Progenitor cell of endocrine pancreas (in vitro differentiated cells): ENCODE data around the gene TEAD1. TPM values are rescaled to one million over a fixed set of nuclear protein-coding genes. Genes with fewer than 3 reads are reported as not detected.

Experiments used
- DNase-seq: peaks from one replicate; pipeline ENCODE4 v3.0.0; 2021; ENCODE audit warnings: low spot score; ENCODE audit not compliant: unreplicated experiment
- H3K27ac Mint-ChIP-seq: 2 replicates; pipeline ENCODE4 v1.8.0; 2021; ENCODE audit warnings: mild to moderate bottlenecking, moderate library complexity, mixed read lengths
- H3K27me3 Mint-ChIP-seq: 2 replicates; pipeline ENCODE4 v1.8.0; 2021; ENCODE audit warnings: mixed read lengths
- H3K36me3 Mint-ChIP-seq: 2 replicates; pipeline ENCODE4 v1.8.0; 2022; ENCODE audit warnings: mixed read lengths; ENCODE audit not compliant: insufficient read depth
- H3K4me1 Mint-ChIP-seq: 2 replicates; pipeline ENCODE4 v1.8.0; 2021; ENCODE audit warnings: low read depth, mixed read lengths
- H3K4me3 Mint-ChIP-seq: 2 replicates; pipeline ENCODE4 v1.8.0; 2021; ENCODE audit warnings: low read depth, mild to moderate bottlenecking, moderate library complexity, mixed read lengths
- H3K9me3 Mint-ChIP-seq: 2 replicates; pipeline ENCODE4 v1.8.0; 2021; ENCODE audit warnings: low read depth, mixed read lengths
- CTCF ChIP-seq: fragments of 200-600 bp; sonication (generic); IDR thresholded peaks from one replicate; pipeline ENCODE4 v1.5.0; 2021; ENCODE audit warnings: antibody characterized with exemption, mild to moderate bottlenecking; ENCODE audit not compliant: unreplicated experiment
- total RNA-seq: library from RNA; stranded (reverse); gene quantifications from 2 replicates; pipeline ENCODE4 v1.2.1, GENCODE V29; 2021

Gene TEAD1
- total RNA-seq, 1 donor from 2014 or later = 92.4 TPM

- H3K9me3 Mint-ChIP-seq = no peaks in the 10 kb centered on the region
- H3K36me3 Mint-ChIP-seq = peaks cover 10% of the 10 kb centered on the region
- DNase-seq = no peak
- TF ChIP-seq CTCF = no peak
- no peaks in the 10 kb centered on the region for H3K27me3 Mint-ChIP-seq
- H3K4me3 Mint-ChIP-seq = no peak overlapping the region
- peaks cover 20% of the 10 kb centered on the region for H3K4me1 Mint-ChIP-seq
- peak overlapping the region; percentile 25 for H3K27ac Mint-ChIP-seq
Observed at GRCh38 chr11:12762278-12762677, 88.1 kb downstream of the TEAD1 start.

GRCh38 chr11:12762696-12763324 is 88.6 kb downstream of the TEAD1 start:
- no peaks in the 10 kb centered on the region for H3K9me3 Mint-ChIP-seq
- H3K36me3 Mint-ChIP-seq = peaks cover 13% of the 10 kb centered on the region
- H3K27me3 Mint-ChIP-seq = no peaks in the 10 kb centered on the region
- no peak overlapping the region for H3K27ac Mint-ChIP-seq
- TF ChIP-seq CTCF = no peak
- H3K4me1 Mint-ChIP-seq = peaks cover 25% of the 10 kb centered on the region
- no peak for DNase-seq
- H3K4me3 Mint-ChIP-seq = no peak overlapping the region

- no peak for DNase-seq
- Mint-ChIP-seq H3K9me3 (no peaks in the 10 kb centered on the region), H3K27ac (no peak overlapping the region)
Observed at GRCh38 chr11:12764187-12764914, 90.1 kb downstream of the TEAD1 start.

GRCh38 chr11:12765428-12765827 is 91.2 kb downstream of the TEAD1 start:
- Mint-ChIP-seq H3K36me3 (peaks cover 13% of the 10 kb centered on the region), H3K9me3 (no peaks in the 10 kb centered on the region), H3K4me3 (no peak overlapping the region), H3K27ac (no peak overlapping the region), H3K27me3 (no peaks in the 10 kb centered on the region), H3K4me1 (peaks cover 32% of the 10 kb centered on the region)
- TF ChIP-seq CTCF = no peak
- no peak for DNase-seq

More at GRCh38 chr11:12764187-12764914, 90.1 kb downstream of the TEAD1 start:
- no peak for TF ChIP-seq CTCF
- Mint-ChIP-seq H3K27me3 (no peaks in the 10 kb centered on the region), H3K4me1 (peaks cover 32% of the 10 kb centered on the region), H3K36me3 (peaks cover 13% of the 10 kb centered on the region), H3K4me3 (no peak overlapping the region)

GRCh38 chr11:12767027-12767426 is 92.8 kb downstream of the TEAD1 start:
- Mint-ChIP-seq H3K36me3 (peaks cover 16% of the 10 kb centered on the region), H3K4me1 (peaks cover 23% of the 10 kb centered on the region)
- no peak for TF ChIP-seq CTCF

More at GRCh38 chr11:12767027-12767426, 92.8 kb downstream of the TEAD1 start:
- Mint-ChIP-seq H3K27ac (peak overlapping the region; percentile 30), H3K4me3 (no peak overlapping the region), H3K27me3 (no peaks in the 10 kb centered on the region), H3K9me3 (no peaks in the 10 kb centered on the region)
- no peak for DNase-seq
